ENCODE results near the gene SNX17. TPM values are rescaled to one million over a fixed set of nuclear protein-coding genes. Genes with fewer than 3 reads are reported as not detected.

The SNX17 gene, protein sequence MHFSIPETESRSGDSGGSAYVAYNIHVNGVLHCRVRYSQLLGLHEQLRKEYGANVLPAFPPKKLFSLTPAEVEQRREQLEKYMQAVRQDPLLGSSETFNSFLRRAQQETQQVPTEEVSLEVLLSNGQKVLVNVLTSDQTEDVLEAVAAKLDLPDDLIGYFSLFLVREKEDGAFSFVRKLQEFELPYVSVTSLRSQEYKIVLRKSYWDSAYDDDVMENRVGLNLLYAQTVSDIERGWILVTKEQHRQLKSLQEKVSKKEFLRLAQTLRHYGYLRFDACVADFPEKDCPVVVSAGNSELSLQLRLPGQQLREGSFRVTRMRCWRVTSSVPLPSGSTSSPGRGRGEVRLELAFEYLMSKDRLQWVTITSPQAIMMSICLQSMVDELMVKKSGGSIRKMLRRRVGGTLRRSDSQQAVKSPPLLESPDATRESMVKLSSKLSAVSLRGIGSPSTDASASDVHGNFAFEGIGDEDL
- 100 to 1,000 TPM in 3 of 5 donors, 10 to 100 TPM in 2; 77.9 to 130 (median 121) TPM for total RNA-seq
- total RNA-seq (2013): 98.8 TPM
- total RNA-seq: 54.6 to 160 (median 103) reads per million in 29 experiments

DNA sequence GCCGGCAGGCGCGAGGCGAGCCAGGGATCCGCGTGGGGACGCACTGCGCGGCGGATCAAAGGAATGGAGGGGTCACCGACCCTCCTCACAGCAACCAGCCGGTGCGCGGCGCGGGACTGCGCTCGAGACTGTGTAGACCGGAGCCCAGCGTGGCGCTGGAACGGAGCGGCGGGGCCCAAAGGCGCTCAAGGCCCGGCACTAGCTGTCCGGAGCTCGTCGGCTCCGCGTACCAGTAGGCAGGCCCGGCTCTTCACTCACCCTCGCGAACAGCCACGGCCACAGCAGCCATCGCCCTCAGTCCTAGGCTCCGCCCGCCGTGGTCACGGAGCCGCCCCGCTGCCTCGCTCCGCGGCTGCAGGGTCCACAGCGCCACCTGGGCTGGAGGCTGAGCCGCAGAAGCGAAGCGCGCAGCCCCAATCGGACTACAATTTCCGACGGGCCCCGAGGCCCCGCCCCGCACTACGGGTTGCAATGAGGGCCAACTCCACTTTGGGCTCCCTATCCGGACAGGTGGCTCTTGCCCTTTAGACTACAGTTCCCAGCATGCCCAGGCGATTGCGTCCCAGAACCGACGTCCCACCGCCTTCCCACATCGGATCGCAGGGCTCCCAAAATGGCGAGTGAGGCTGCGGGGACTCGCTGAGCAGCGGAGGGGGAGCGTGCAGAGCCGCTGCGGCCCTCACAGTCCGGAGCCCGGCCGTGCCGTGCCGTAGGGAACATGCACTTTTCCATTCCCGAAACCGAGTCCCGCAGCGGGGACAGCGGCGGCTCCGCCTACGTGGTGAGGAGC lies at the start of gene SNX17, which contains the start of gene EIF2B4:
Gene SNX17 (plus strand): TSS at position 591 of the 790 bp plus-strand sequence. CDS start 128 bp downstream, at position 719.
Gene EIF2B4 (minus strand): TSS at position 313 of the 790 bp plus-strand sequence. CDS start 24 bp downstream, at position 289.
- no peaks in the 10 kb centered on the region for H3K9me3 ChIP-seq
- Mint-ChIP-seq H3K36me3 (peaks cover 51% of the 10 kb centered on the region), H3K4me1 (peaks cover 46 to 55% (median 48%) of the 10 kb centered on the region in 3 donors)

DNA sequence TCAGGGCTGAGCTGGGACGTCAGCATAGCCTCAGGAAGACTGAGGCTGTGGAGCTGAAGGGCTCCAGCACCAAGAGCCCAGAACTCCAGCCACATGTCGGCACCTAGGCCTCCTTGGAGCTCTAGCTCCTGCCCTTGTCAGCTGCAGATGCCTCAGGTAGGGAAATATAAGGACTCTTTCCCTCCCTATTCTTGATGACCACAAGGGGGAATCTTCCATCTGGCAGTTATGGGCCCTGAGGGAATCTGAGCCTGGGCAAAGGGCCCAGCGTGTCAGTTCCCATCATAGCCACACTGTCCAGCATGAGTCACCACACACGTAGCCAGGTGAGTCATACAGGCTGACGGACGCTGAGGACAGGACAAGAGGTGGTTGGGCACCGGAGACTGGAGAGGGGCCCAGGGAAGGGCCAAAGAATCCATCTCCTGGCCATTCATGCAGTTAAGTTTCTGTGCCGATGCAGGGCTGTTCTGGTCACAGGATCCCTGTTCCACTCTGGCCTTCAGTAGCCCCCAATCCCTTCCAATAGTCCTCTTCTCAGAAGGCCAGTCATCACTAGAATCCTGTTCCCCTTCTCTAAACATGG lies 49.4 kb upstream of the SNX17 start:
- Mint-ChIP-seq H3K4me1 (peaks cover 20 to 32% (median 20%) of the 10 kb centered on the region in 3 donors), H3K27ac (no peak overlapping the region), H3K27me3 (no peaks in the 10 kb centered on the region), H3K4me3 (peak overlapping the region in 2 of 3 donors; percentile 35 to 99), H3K9me3 (no peaks in the 10 kb centered on the region), H3K36me3 (peaks cover 12% of the 10 kb centered on the region)
- Histone ChIP-seq H3K9me3 (no peaks in the 10 kb centered on the region), H3K4me1 (ENCODE audit: control insufficient read depth in 1 of 2, extremely low read depth in 1 of 2, insufficient read depth in 2 of 2, low read length in 2 of 2) (peaks cover 10 to 16% of the 10 kb centered on the region in 2 experiments), H3K27me3 (replicated peaks in 1 of 2; ENCODE audit: control insufficient read depth in 2 of 2, extremely low read depth in 1 of 2, insufficient read depth in 2 of 2, low read length in 1 of 2) (no peaks in the 10 kb centered on the region), H3K27ac (ENCODE audit: low read length) (no peak overlapping the region), H3K36me3 (ENCODE audit: control insufficient read depth in 2 of 2, extremely low read depth in 1 of 2, insufficient read depth in 1 of 2, low read length in 1 of 2) (peaks cover 3 to 14% of the 10 kb centered on the region in 2 donors), H3K4me3 (ENCODE audit: control insufficient read depth in 1 of 2, extremely low read depth in 1 of 2, low read length in 1 of 2) (no peak overlapping the region)
- CTCF ChIA-PET: no interaction called here
- DNase-seq (no peak), ATAC-seq (replicated peaks in 1 of 4) (no peak)
- POLR2A ChIA-PET: no interaction called here
- 78% methylated on average over 6 of the region's 8 CpGs for WGBS (ENCODE audit: insufficient coverage)

More for the DNA sequence above, at the start of gene SNX17, which contains the start of gene EIF2B4:
- H3K4me3 Mint-ChIP-seq: peak within 1 kb of the TSS; percentile 90 to 97 (median 94)
- no peaks in the 10 kb centered on the region for H3K27me3 Mint-ChIP-seq
- ChIA-PET POLR2A (interaction anchor here (0.5 to 0.9 kb wide), 4 partner anchors 19 to 225 kb away, joined by 3 to 6 read pairs (median 4); no protein-coding TSS in a partner anchor), CTCF (interaction anchor here (0.6 to 1.4 kb wide), 5 partner anchors 10 to 67 kb away, joined by 3 to 5 read pairs (median 3); partner anchors contain the start of gene ZNF513 (in 1 of the 2))
- H3K27ac ChIP-seq (ENCODE audit: low read length): peak within 1 kb of the TSS; percentile 76
- peak within 1 kb of the TSS; percentile 95 to 99 for H3K27ac Mint-ChIP-seq
- peak within 1 kb of the TSS; percentile 93 to 94 for H3K4me3 ChIP-seq (ENCODE audit: control insufficient read depth in 1 of 2, extremely low read depth in 1 of 2, low read length in 1 of 2)
- no peaks in the 10 kb centered on the region for H3K27me3 ChIP-seq (replicated peaks in 1 of 2; ENCODE audit: control insufficient read depth in 2 of 2, extremely low read depth in 1 of 2, insufficient read depth in 2 of 2, low read length in 1 of 2)
- ATAC-seq (replicated peaks in 1 of 4): peak; percentile 92 to 94 (median 94)
- H3K9me3 Mint-ChIP-seq: no peaks in the 10 kb centered on the region
- H3K36me3 ChIP-seq (ENCODE audit: control insufficient read depth in 2 of 2, extremely low read depth in 1 of 2, insufficient read depth in 1 of 2, low read length in 1 of 2): peaks cover 4 to 65% of the 10 kb centered on the region in 2 donors
- under 1% methylated on average over 85 of the region's 85 CpGs for WGBS (ENCODE audit: insufficient coverage)
- peaks cover 20 to 41% of the 10 kb centered on the region in 2 experiments for H3K4me1 ChIP-seq (ENCODE audit: control insufficient read depth in 1 of 2, extremely low read depth in 1 of 2, insufficient read depth in 2 of 2, low read length in 2 of 2)
- peak; percentile 98 to 100 (median 99) for DNase-seq

DNA sequence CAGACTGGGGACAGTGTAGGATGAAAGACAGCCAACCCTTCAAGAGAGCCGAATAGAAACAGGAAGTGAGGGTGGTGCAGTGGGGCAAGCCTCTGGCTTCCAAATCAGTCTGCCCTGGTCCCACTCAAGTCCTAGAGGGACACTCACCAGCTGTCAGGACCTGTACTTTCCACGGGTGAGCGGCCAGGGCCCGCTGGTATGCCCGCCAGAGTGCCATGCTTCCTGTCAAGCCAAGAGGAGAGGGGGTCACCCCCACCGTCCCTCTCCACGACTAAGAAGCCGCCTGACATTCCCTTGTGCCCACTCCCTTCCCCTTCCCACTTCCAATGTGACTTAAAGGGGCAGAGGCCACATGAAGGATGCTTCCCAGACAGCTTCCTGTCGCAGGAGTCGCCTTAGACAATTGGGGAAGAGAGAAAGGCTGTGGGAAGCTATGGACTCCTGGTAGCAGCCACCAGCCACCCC lies 48.1 kb upstream of the SNX17 start:
- peak overlapping the region; percentile 82 to 87 for H3K4me3 ChIP-seq (ENCODE audit: control insufficient read depth in 1 of 2, extremely low read depth in 1 of 2, low read length in 1 of 2)
- ChIA-PET POLR2A (interaction anchor here in 1 of 2 donors (0.5 to 1.0 kb wide), 2 partner anchors 58 to 255 kb away, joined by 3 to 4 read pairs; no protein-coding TSS in a partner anchor), CTCF (interaction anchor here in 1 of 2 donors (0.6 to 0.9 kb wide), 3 partner anchors 19 to 1245 kb away, joined by 3 to 4 read pairs (median 3); no protein-coding TSS in a partner anchor)
- ATAC-seq (replicated peaks in 1 of 4): peak in 2 of 4 experiments; percentile 4 to 10
- peak overlapping the region; percentile 96 to 97 for H3K27ac Mint-ChIP-seq
- peak in 7 of 35 experiments; percentile 6 to 28 (median 8) for DNase-seq
- H3K36me3 ChIP-seq (ENCODE audit: control insufficient read depth in 2 of 2, extremely low read depth in 1 of 2, insufficient read depth in 1 of 2, low read length in 1 of 2): peaks cover 4 to 15% of the 10 kb centered on the region in 2 donors
- H3K4me1 ChIP-seq (ENCODE audit: control insufficient read depth in 1 of 2, extremely low read depth in 1 of 2, insufficient read depth in 2 of 2, low read length in 2 of 2): peaks cover 10 to 16% of the 10 kb centered on the region in 2 experiments
- peak overlapping the region; percentile 93 for H3K27ac ChIP-seq (ENCODE audit: low read length)
- H3K9me3 ChIP-seq: no peaks in the 10 kb centered on the region
- H3K4me3 Mint-ChIP-seq: peak overlapping the region; percentile 97 to 99 (median 98)
- WGBS (ENCODE audit: insufficient coverage): 0% methylated on average over 1 of the region's 10 CpGs
- no peaks in the 10 kb centered on the region for H3K27me3 Mint-ChIP-seq
- peaks cover 20 to 32% (median 20%) of the 10 kb centered on the region in 3 donors for H3K4me1 Mint-ChIP-seq
- H3K9me3 Mint-ChIP-seq: no peaks in the 10 kb centered on the region
- no peaks in the 10 kb centered on the region for H3K27me3 ChIP-seq (replicated peaks in 1 of 2; ENCODE audit: control insufficient read depth in 2 of 2, extremely low read depth in 1 of 2, insufficient read depth in 2 of 2, low read length in 1 of 2)
- peaks cover 23% of the 10 kb centered on the region for H3K36me3 Mint-ChIP-seq

DNA sequence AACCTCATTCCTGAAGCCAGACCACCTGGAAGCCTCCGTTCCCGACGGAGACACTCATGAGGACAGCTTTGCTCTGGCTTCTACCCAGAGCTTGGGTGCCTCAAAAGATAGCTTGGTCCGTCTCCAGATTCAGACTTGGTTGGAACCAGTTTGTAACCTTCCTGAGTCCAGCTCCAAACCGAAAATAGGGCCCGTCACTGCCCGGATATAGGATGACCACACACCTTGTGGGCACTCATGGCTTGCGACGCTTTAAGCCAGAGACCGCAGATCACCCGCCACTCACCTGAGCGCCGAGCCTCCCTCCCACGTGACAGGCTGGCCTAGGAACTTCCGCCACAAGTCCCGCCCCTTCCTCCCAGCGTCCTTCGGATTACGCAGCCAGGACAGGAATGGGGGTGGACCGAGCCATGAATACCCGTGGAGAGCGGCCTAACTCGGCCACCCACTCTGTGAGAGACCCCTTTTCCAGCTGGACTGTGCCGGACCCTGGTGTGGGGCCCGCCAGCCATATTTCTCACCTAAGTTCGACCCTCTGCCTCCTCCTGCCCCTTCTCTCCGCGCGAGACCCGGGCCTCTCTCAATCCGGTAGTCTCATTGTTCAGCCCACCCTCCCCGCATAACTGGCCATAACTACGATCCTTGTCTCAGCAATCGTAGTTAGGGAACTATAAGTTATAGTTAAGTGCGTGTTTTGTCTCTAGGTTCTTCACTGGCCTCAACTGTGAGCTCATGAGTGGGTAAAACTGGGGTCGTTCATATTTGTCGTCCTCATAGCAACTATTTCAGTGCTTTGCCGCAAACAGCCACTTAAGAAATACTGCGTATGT lies 47.4 kb upstream of the SNX17 start, which contains the start of gene MPV17:
Gene MPV17 (minus strand): TSS at position 332 of the 830 bp plus-strand sequence. CDS start 580 bp downstream, outside the sequence.
- Mint-ChIP-seq H3K4me1 (peaks cover 20 to 32% (median 20%) of the 10 kb centered on the region in 3 donors), H3K4me3 (peak within 1 kb of the TSS; percentile 97 to 99 (median 98)), H3K36me3 (peaks cover 24% of the 10 kb centered on the region), H3K27me3 (no peaks in the 10 kb centered on the region), H3K27ac (peak within 1 kb of the TSS; percentile 96 to 97), H3K9me3 (no peaks in the 10 kb centered on the region)
- H3K27ac ChIP-seq (ENCODE audit: low read length): peak within 1 kb of the TSS; percentile 93
- H3K36me3 ChIP-seq (ENCODE audit: control insufficient read depth in 2 of 2, extremely low read depth in 1 of 2, insufficient read depth in 1 of 2, low read length in 1 of 2): peaks cover 4 to 18% of the 10 kb centered on the region in 2 donors
- DNase-seq (peak; percentile 67 to 91 (median 82)), ATAC-seq (replicated peaks in 1 of 4) (peak; percentile 96 to 99 (median 98))
- 1% methylated on average over 23 of the region's 39 CpGs for WGBS (ENCODE audit: insufficient coverage)
- no peaks in the 10 kb centered on the region for H3K27me3 ChIP-seq (replicated peaks in 1 of 2; ENCODE audit: control insufficient read depth in 2 of 2, extremely low read depth in 1 of 2, insufficient read depth in 2 of 2, low read length in 1 of 2)
- peak within 1 kb of the TSS; percentile 82 to 87 for H3K4me3 ChIP-seq (ENCODE audit: control insufficient read depth in 1 of 2, extremely low read depth in 1 of 2, low read length in 1 of 2)
- peaks cover 10 to 16% of the 10 kb centered on the region in 2 experiments for H3K4me1 ChIP-seq (ENCODE audit: control insufficient read depth in 1 of 2, extremely low read depth in 1 of 2, insufficient read depth in 2 of 2, low read length in 2 of 2)
- POLR2A ChIA-PET: interaction anchor here (0.5 to 1.6 kb wide), 4 partner anchors 20 to 96 kb away, joined by 3 to 4 read pairs (median 4); no protein-coding TSS in a partner anchor
- CTCF ChIA-PET: interaction anchor here in 1 of 2 donors (0.6 to 0.9 kb wide), 4 partner anchors 20 to 1244 kb away, joined by 3 to 5 read pairs (median 4); no protein-coding TSS in a partner anchor
- no peaks in the 10 kb centered on the region for H3K9me3 ChIP-seq

Data from T-cell (primary cell).